T1000 (cell line): ENCODE measurements around the gene EFCAB12.

Experiments
- DNase-seq: peaks from one replicate; lab custom pipeline; 2025; ENCODE audit warnings: mixed read lengths; lab: John Stamatoyannopoulos, UW

The EFCAB12 gene

GRCh38 chr3:129445471-129445870 lies 17.0 kb upstream of the EFCAB12 start:
- no peak for DNase-seq

- no peak for DNase-seq
Observed at GRCh38 chr3:129442947-129443346, 14.5 kb upstream of the EFCAB12 start.

GRCh38 chr3:129442486-129442885 lies 14.1 kb upstream of the EFCAB12 start:
- no peak for DNase-seq

- DNase-seq, result no peak
Observed at GRCh38 chr3:129441782-129442181, 13.3 kb upstream of the EFCAB12 start.

GRCh38 chr3:129441215-129441614 lies 12.8 kb upstream of the EFCAB12 start:
- no peak for DNase-seq

- DNase-seq, result no peak
Observed at GRCh38 chr3:129440618-129441190, 12.3 kb upstream of the EFCAB12 start.

- DNase-seq, result peak; percentile 99
Observed at GRCh38 chr3:129439817-129440617, 11.6 kb upstream of the EFCAB12 start, which contains the start of the genes IFT122 and MBD4. IFT122 (plus strand) TSS chr3:129440224; CDS start chr3:129440331, 107 bp downstream. MBD4 (minus strand) TSS chr3:129439948; CDS start chr3:129439833, 115 bp downstream.

- no peak for DNase-seq
Observed at GRCh38 chr3:129439226-129439816, 10.9 kb upstream of the EFCAB12 start.

GRCh38 chr3:129435367-129435766 lies 6.9 kb upstream of the EFCAB12 start:
- DNase-seq, result no peak

- DNase-seq, result no peak
Observed at GRCh38 chr3:129434140-129434539, 5.7 kb upstream of the EFCAB12 start.

- no peak for DNase-seq
Observed at GRCh38 chr3:129433565-129433964, 5.1 kb upstream of the EFCAB12 start.

GRCh38 chr3:129432671-129433070 lies 4.2 kb upstream of the EFCAB12 start:
- no peak for DNase-seq

- no peak for DNase-seq
Observed at GRCh38 chr3:129432036-129432435, 3.6 kb upstream of the EFCAB12 start.

GRCh38 chr3:129429602-129430001 lies 1.2 kb upstream of the EFCAB12 start:
- DNase-seq, result no peak

GRCh38 chr3:129429080-129429451 lies 630 bp upstream of the EFCAB12 start:
- DNase-seq, result no peak

- no peak for DNase-seq
Observed at GRCh38 chr3:129428007-129428375, 445 bp downstream of the EFCAB12 start.

- no peak for DNase-seq
Observed at GRCh38 chr3:129425619-129426018, 2.8 kb downstream of the EFCAB12 start.

GRCh38 chr3:129425213-129425612 lies 3.2 kb downstream of the EFCAB12 start:
- DNase-seq, result no peak

GRCh38 chr3:129424185-129424841 lies 4.1 kb downstream of the EFCAB12 start:
- no peak for DNase-seq

- DNase-seq, result no peak
Observed at GRCh38 chr3:129422897-129423296, 5.5 kb downstream of the EFCAB12 start.

- no peak for DNase-seq
Observed at GRCh38 chr3:129421988-129422745, 6.3 kb downstream of the EFCAB12 start.
